ENCODE data around the gene CERKL. TPM values are rescaled to one million over a fixed set of nuclear protein-coding genes. Genes with fewer than 3 reads are reported as not detected.

CERKL gene
- total and polyA plus RNA-seq, 9 of the 15 experiments (the other 6 are each of a cell fraction or from before 2014, with no cell fraction given) = 0.04 to 0.08 TPM; not detected in 7

DNA sequence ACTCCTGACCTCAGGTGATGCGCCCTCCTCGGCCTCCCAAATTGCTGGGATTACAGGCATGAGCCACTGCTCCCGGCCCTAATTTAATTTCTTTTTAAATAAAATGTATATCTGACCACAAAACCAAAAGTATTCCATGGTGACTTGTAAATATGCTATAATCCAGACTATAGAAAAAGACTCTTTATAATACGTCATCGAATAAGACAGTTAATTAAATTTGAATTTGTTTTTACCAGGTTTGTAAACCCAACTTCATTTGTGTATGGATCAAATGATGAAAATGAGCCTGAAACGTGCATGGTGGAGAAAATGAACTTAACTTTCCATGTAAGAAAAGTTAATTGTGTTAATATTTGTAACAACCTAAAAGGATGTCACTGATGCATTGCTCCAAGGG is 129.8 kb downstream of the CERKL start:
- TF ChIP-seq, protein P1, sequence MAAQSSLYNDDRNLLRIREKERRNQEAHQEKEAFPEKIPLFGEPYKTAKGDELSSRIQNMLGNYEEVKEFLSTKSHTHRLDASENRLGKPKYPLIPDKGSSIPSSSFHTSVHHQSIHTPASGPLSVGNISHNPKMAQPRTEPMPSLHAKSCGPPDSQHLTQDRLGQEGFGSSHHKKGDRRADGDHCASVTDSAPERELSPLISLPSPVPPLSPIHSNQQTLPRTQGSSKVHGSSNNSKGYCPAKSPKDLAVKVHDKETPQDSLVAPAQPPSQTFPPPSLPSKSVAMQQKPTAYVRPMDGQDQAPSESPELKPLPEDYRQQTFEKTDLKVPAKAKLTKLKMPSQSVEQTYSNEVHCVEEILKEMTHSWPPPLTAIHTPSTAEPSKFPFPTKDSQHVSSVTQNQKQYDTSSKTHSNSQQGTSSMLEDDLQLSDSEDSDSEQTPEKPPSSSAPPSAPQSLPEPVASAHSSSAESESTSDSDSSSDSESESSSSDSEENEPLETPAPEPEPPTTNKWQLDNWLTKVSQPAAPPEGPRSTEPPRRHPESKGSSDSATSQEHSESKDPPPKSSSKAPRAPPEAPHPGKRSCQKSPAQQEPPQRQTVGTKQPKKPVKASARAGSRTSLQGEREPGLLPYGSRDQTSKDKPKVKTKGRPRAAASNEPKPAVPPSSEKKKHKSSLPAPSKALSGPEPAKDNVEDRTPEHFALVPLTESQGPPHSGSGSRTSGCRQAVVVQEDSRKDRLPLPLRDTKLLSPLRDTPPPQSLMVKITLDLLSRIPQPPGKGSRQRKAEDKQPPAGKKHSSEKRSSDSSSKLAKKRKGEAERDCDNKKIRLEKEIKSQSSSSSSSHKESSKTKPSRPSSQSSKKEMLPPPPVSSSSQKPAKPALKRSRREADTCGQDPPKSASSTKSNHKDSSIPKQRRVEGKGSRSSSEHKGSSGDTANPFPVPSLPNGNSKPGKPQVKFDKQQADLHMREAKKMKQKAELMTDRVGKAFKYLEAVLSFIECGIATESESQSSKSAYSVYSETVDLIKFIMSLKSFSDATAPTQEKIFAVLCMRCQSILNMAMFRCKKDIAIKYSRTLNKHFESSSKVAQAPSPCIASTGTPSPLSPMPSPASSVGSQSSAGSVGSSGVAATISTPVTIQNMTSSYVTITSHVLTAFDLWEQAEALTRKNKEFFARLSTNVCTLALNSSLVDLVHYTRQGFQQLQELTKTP (IDR thresholded peaks at IDR 0.05; ENCODE audit: low read depth in 1 of 2, partially characterized antibody in 2 of 2) = no peak
- TF ChIP-seq POLR2AphosphoS2 (IDR thresholded peaks at IDR 0.05; ENCODE audit: low read length) = no peak
- no peak for TF ChIP-seq ZNF217 (CRISPR knock-in tag; IDR thresholded peaks at IDR 0.05)
- no peak for TF ChIP-seq CTBP1 (IDR thresholded peaks at IDR 0.05; ENCODE audit: borderline replicate concordance)
- no peak for TF ChIP-seq SP2 (IDR thresholded peaks at IDR 0.05; ENCODE audit: extremely low read depth, low read depth, low read length, poor library complexity, severe bottlenecking)
- TF ChIP-seq TSC22D4 (tag; IDR thresholded peaks at IDR 0.05) = no peak
- TF ChIP-seq, protein P2, sequence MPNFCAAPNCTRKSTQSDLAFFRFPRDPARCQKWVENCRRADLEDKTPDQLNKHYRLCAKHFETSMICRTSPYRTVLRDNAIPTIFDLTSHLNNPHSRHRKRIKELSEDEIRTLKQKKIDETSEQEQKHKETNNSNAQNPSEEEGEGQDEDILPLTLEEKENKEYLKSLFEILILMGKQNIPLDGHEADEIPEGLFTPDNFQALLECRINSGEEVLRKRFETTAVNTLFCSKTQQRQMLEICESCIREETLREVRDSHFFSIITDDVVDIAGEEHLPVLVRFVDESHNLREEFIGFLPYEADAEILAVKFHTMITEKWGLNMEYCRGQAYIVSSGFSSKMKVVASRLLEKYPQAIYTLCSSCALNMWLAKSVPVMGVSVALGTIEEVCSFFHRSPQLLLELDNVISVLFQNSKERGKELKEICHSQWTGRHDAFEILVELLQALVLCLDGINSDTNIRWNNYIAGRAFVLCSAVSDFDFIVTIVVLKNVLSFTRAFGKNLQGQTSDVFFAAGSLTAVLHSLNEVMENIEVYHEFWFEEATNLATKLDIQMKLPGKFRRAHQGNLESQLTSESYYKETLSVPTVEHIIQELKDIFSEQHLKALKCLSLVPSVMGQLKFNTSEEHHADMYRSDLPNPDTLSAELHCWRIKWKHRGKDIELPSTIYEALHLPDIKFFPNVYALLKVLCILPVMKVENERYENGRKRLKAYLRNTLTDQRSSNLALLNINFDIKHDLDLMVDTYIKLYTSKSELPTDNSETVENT (CRISPR knock-in tag; IDR thresholded peaks at IDR 0.05) = no peak
- no peak for TF ChIP-seq SAFB2 (IDR thresholded peaks at IDR 0.05; ENCODE audit: borderline replicate concordance, low read depth, low read length, severe bottlenecking)
- TF ChIP-seq, protein P3, sequence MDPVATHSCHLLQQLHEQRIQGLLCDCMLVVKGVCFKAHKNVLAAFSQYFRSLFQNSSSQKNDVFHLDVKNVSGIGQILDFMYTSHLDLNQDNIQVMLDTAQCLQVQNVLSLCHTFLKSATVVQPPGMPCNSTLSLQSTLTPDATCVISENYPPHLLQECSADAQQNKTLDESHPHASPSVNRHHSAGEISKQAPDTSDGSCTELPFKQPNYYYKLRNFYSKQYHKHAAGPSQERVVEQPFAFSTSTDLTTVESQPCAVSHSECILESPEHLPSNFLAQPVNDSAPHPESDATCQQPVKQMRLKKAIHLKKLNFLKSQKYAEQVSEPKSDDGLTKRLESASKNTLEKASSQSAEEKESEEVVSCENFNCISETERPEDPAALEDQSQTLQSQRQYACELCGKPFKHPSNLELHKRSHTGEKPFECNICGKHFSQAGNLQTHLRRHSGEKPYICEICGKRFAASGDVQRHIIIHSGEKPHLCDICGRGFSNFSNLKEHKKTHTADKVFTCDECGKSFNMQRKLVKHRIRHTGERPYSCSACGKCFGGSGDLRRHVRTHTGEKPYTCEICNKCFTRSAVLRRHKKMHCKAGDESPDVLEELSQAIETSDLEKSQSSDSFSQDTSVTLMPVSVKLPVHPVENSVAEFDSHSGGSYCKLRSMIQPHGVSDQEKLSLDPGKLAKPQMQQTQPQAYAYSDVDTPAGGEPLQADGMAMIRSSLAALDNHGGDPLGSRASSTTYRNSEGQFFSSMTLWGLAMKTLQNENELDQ (CRISPR knock-in tag; IDR thresholded peaks at IDR 0.05; ENCODE audit: borderline replicate concordance) = no peak
- Histone ChIP-seq H3K4me2 (ENCODE audit: insufficient read depth, low read length) (no peak overlapping the region), H3K79me2 (ENCODE audit: control insufficient read depth, insufficient read depth, low read length) (no peaks in the 10 kb centered on the region), H3K4me1 (replicated peaks in 1 of 2; ENCODE audit: control insufficient read depth in 2 of 2, insufficient read depth in 2 of 2, low read length in 2 of 2) (no peaks in the 10 kb centered on the region), H3K9ac (ENCODE audit: insufficient read depth in 1 of 2, low read depth in 2 of 2, low read length in 2 of 2) (no peak overlapping the region), H3K9me1 (ENCODE audit: control insufficient read depth, insufficient read depth, low read length) (no peaks in the 10 kb centered on the region), H3K27ac (ENCODE audit: extremely low read depth, low read depth, low read length) (no peak overlapping the region), H3K4me3 (no peak overlapping the region), H4K20me1 (replicated peaks; ENCODE audit: control insufficient read depth, insufficient read depth, low read length) (no peaks in the 10 kb centered on the region), H3K9me3 (replicated peaks; ENCODE audit: control insufficient read depth, insufficient read depth, low read depth, low read length) (no peaks in the 10 kb centered on the region), H2AFZ (ENCODE audit: low read depth, low read length) (no peak overlapping the region), H3K27me3 (ENCODE audit: control insufficient read depth in 2 of 2, insufficient read depth in 2 of 2, low read length in 2 of 2) (no peaks in the 10 kb centered on the region), H3K36me3 (ENCODE audit: control insufficient read depth, insufficient read depth, low read length) (no peaks in the 10 kb centered on the region)
- ChIA-PET POLR2A (no interaction called here), CTCF (ENCODE audit: low intra/inter-chr PET ratio) (no interaction called here)
- ATAC-seq = no peak
- in situ Hi-C loops (cut with MboI) (no loop called here), intact Hi-C loops (cut with micrococcal nuclease) (no loop called here)
- no peak for DNase-seq (ENCODE audit: extremely low read depth in 1 of 4, low spot score in 3 of 4)
- 4% methylated on average over 6 of the region's 6 CpGs for WGBS (ENCODE audit: insufficient coverage, low coverage, missing lambda C conversion rate)
- no peak for FAIRE-seq
- BruUV-seq (replicated peaks) = no TSS peak

Data from K562 (cell line).